Thyroid gland (tissue), 4 donors: Measurements from ENCODE around the gene ZNF711. TPM values are rescaled to one million over a fixed set of nuclear protein-coding genes. Genes with fewer than 3 reads are reported as not detected.
"Not testable (repeated sequence)": the region's sequence is repeated elsewhere in the genome, so short reads cannot be mapped to it uniquely, and the experiment has no call there.

Source experiments
- DNase-seq, 2 donors: peaks; one replicate each; pipeline ENCODE4 v3.0.0-alpha.2; 2019
- H3K27ac ChIP-seq, 3 donors: fragments of 200-600 bp; sonication (generic); 1 replicate in 2 of 3; 2 replicates in 1 of 3; pipeline ENCODE4 v1.5.1; 2016 to 2019; ENCODE audit warnings: mild to moderate bottlenecking in 1 of 3, moderate library complexity in 1 of 3
- H3K27me3 ChIP-seq: fragments of 200-600 bp; sonication (generic); one replicate; pipeline ENCODE4 v1.5.1; 2019
- H3K36me3 ChIP-seq, 2 donors: fragments of 200-600 bp; sonication (generic); one replicate each; pipeline ENCODE4 v1.5.1; 2016 to 2019
- H3K4me1 ChIP-seq, 2 donors: fragments of 200-600 bp; sonication (generic); one replicate each; pipeline ENCODE4 v1.5.1; 2017 to 2019
- H3K4me3 ChIP-seq, 3 donors: fragments of 200-600 bp; sonication (generic); replicated peaks in 1 of 3; 1 replicate in 2 of 3; 2 replicates in 1 of 3; pipeline ENCODE4 v1.5.1; 2016; ENCODE audit warnings: mild to moderate bottlenecking in 1 of 3
- H3K9me3 ChIP-seq: fragments of 200-600 bp; sonication (generic); one replicate; pipeline ENCODE4 v1.5.1; 2017
- POLR2A ChIP-seq, 2 donors: fragments of 450-650 bp; IDR thresholded peaks; one replicate each; pipeline ENCODE4 v1.6.1; 2017; ENCODE audit warnings: antibody characterized with exemption in 2 of 2, mild to moderate bottlenecking in 2 of 2, moderate library complexity in 1 of 2
- WGBS, 2 donors: methylation state at CpG; one replicate each; pipeline ENCODE4 v1.1.5; 2017; 5-methylcytosine and 5-hydroxymethylcytosine counted together
- intact Hi-C: fragments of 100-400 bp; cut with DNase I; formaldehyde crosslinking; loops from one replicate; pipeline ENCODE4 v1.15.1; 2023
- total RNA-seq, 4 donors: library from RNA; depleted of rRNA; stranded (reverse); fragments of >200 nt; gene quantifications; one replicate each; pipeline ENCODE4 v1.2.3, GENCODE V29; 2016
- TF ChIP-seq, protein P1 (sequence below), 6 experiments: fragments of 200-600 bp in 3 of 6; fragments of 450-650 bp in 3 of 6; sonication (generic) in 3 of 6; IDR thresholded peaks; one replicate each; pipeline ENCODE4 v1.5.1; 2016 to 2019; ENCODE audit warnings: antibody characterized with exemption in 6 of 6, mild to moderate bottlenecking in 2 of 6, inconsistent platforms in 1 of 6, moderate library complexity in 1 of 6

ZNF711 gene
- total RNA-seq, 4 donors from 2014 or later, result 8.6 to 9.6 (median 9.0) TPM

DNA sequence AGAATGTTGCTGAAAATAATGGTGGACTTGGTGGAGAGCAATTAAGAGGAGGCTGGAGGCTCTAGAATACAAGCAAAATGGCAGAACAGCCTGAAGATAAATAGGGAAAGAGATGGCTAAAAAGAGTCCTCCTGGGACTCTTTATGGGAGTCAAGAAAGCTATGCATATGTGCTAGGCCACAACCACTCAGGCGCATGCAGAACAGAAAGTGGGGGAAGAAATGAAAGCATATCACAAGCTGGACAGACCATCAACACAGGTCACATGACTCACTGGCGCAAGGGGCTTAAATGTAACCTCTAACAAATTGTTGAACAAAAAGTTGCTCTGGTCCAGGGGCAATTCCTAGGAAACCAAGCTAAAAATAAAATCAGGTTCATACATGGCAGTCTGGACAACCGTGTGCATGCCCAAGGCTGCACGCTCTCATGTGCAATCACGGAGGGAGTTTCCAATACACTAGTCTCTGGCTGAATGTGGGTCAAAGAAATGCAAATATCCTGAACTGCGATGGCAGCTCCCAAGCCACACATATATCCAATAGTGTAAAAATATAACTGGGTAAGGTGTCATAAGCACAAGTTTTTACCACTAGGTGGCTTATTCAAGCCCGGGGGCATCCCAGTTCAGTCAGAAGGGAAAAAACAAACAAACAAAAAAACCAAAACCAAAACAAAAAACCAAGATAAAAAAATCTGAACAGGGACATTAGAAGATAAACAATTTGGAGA is 45.4 kb downstream of the ZNF711 start:
- intact Hi-C loops, result no loop called here
- Histone ChIP-seq H3K27me3 (no peaks in the 10 kb centered on the region), H3K36me3 (no peaks in the 10 kb centered on the region), H3K9me3 (no peaks in the 10 kb centered on the region), H3K27ac (no peak overlapping the region), H3K4me1 (no peaks in the 10 kb centered on the region), H3K4me3 (no peak overlapping the region)
- 94 to 96% methylated on average over 7 of the region's 7 CpGs for WGBS, 2 donors
- no peak for DNase-seq
- TF ChIP-seq POLR2A (IDR thresholded peaks at IDR 0.05), result no peak
- TF ChIP-seq, protein P1, sequence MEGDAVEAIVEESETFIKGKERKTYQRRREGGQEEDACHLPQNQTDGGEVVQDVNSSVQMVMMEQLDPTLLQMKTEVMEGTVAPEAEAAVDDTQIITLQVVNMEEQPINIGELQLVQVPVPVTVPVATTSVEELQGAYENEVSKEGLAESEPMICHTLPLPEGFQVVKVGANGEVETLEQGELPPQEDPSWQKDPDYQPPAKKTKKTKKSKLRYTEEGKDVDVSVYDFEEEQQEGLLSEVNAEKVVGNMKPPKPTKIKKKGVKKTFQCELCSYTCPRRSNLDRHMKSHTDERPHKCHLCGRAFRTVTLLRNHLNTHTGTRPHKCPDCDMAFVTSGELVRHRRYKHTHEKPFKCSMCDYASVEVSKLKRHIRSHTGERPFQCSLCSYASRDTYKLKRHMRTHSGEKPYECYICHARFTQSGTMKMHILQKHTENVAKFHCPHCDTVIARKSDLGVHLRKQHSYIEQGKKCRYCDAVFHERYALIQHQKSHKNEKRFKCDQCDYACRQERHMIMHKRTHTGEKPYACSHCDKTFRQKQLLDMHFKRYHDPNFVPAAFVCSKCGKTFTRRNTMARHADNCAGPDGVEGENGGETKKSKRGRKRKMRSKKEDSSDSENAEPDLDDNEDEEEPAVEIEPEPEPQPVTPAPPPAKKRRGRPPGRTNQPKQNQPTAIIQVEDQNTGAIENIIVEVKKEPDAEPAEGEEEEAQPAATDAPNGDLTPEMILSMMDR (IDR thresholded peaks at IDR 0.05), result no peak

DNA sequence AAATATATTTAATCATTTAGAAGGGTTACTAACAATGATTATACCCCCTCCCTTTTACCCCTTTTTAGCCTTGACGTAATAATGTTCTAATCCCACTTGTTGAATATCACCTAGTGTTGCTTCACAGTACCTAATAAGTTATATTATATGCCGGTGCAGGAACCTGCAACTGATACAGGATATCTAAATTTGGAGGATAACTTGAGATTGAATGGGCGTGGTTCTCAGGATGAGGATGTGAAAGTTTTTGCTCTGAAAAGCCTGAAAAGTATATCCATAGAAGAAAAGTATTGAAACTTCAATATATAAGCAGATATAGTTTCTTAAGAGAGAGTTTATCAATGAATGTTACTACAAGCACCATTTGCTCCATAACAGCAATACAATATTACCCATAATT is 59.8 kb downstream of the ZNF711 start:
- Histone ChIP-seq H3K36me3 (no peaks in the 10 kb centered on the region), H3K9me3 (no peaks in the 10 kb centered on the region), H3K4me3 (no peak overlapping the region), H3K4me1 (no peaks in the 10 kb centered on the region), H3K27ac (no peak overlapping the region), H3K27me3 (no peaks in the 10 kb centered on the region)
- TF ChIP-seq POLR2A (IDR thresholded peaks at IDR 0.05), result no peak
- TF ChIP-seq, protein P1 (IDR thresholded peaks at IDR 0.05), result no peak
- intact Hi-C loops, result no loop called here
- no peak for DNase-seq
- 82 to 87% methylated on average over 3 of the region's 3 CpGs for WGBS, 2 donors

DNA sequence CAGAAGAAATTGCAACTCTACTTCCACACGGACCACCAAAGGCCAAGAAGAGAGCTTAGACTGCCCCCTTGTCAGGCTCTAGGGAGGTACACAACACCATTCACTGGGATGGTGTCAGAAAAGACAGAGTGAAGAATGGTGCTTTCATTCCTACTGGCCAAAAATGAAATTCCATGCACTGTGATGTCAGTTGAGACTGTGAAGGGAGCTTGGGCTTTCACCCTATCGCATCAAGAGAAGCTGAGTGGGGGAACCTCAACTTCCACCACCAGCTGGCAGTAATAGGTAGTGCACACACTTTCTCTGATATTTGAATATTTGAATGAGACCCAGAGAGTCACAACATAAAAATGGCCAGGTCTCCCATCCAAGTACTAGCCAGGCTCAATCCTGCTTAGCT is 65.9 kb downstream of the ZNF711 start:
- H3K9me3 ChIP-seq, result no peaks in the 10 kb centered on the region
- H3K27ac ChIP-seq, result no peak overlapping the region
- no peak for TF ChIP-seq POLR2A (IDR thresholded peaks at IDR 0.05)
- TF ChIP-seq, protein P1 (IDR thresholded peaks at IDR 0.05), result no peak
- H3K36me3 ChIP-seq, result no peaks in the 10 kb centered on the region
- H3K27me3 ChIP-seq, result no peaks in the 10 kb centered on the region
- H3K4me3 ChIP-seq, result no peak overlapping the region
- DNase-seq, result no peak
- no peaks in the 10 kb centered on the region for H3K4me1 ChIP-seq
- intact Hi-C loops, result no loop called here
- WGBS, 2 donors, result 81 to 83% methylated on average over 2 of the region's 2 CpGs

DNA sequence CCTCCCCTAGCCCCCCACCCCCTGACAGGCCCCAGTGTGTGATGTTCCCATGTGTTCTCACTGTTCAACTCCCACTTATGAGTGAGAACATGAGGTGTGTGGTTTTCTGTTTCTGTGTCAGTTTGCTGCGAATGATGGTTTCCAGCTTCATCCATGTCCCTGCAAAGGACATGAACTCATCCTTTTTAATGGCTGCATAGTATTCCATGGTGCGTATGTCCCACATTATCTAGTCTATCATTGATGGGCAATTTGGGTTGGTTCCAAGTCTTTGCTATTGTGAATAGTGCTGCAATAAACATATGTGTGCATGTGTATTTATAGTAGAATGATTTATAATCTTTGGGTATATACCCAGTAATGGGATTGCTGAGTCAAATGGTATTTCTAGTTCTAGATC is 67.6 kb downstream of the ZNF711 start:
- H3K36me3 ChIP-seq, H3K4me3 ChIP-seq, H3K27me3 ChIP-seq, H3K9me3 ChIP-seq, DNase-seq, intact Hi-C loops, H3K27ac ChIP-seq, H3K4me1 ChIP-seq: not testable (repeated sequence)
- WGBS, 2 donors, result 94 to 100% methylated on average over 2 of the region's 2 CpGs

Other genes with a start within 250 kb of the ZNF711 start
- gene APOOL, start 240.1 kb upstream of the ZNF711 start, total RNA-seq, result 10 to 100 TPM; 13.4 to 21.6 (median 16.2) TPM
- under 1 TPM in 1 of 4 donors, not detected in 3; 0.13 TPM for gene SATL1, start 212 bp upstream of the ZNF711 start, total RNA-seq
- gene POF1B, start 135.7 kb downstream of the ZNF711 start, total RNA-seq, result 1 to 10 TPM; 2.1 to 4.7 (median 3.2) TPM